Measurements from ENCODE around the gene RNF11. TPM values are rescaled to one million over a fixed set of nuclear protein-coding genes. Genes with fewer than 3 reads are reported as not detected.
A peak's percentile ranks its signal among the peaks of the same experiment; 100 is the strongest.

Gene RNF11
- polyA plus RNA-seq, 3 donors: 25.3 to 30.4 (median 28.4) TPM

- TF ChIP-seq, protein P1, sequence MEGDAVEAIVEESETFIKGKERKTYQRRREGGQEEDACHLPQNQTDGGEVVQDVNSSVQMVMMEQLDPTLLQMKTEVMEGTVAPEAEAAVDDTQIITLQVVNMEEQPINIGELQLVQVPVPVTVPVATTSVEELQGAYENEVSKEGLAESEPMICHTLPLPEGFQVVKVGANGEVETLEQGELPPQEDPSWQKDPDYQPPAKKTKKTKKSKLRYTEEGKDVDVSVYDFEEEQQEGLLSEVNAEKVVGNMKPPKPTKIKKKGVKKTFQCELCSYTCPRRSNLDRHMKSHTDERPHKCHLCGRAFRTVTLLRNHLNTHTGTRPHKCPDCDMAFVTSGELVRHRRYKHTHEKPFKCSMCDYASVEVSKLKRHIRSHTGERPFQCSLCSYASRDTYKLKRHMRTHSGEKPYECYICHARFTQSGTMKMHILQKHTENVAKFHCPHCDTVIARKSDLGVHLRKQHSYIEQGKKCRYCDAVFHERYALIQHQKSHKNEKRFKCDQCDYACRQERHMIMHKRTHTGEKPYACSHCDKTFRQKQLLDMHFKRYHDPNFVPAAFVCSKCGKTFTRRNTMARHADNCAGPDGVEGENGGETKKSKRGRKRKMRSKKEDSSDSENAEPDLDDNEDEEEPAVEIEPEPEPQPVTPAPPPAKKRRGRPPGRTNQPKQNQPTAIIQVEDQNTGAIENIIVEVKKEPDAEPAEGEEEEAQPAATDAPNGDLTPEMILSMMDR (IDR thresholded peaks at IDR 0.05): peak; percentile 91
- Mint-ChIP-seq H3K27ac (no peak overlapping the region), H3K9me3 (peaks cover 0 to 3% (median 0%) of the 10 kb centered on the region in 7 donors), H3K4me1 (no peaks in the 10 kb centered on the region), H3K4me3 (no peak overlapping the region), H3K27me3 (ENCODE audit: low read depth in 3 of 3) (peaks cover 0 to 2% (median 1%) of the 10 kb centered on the region in 3 donors), H3K36me3 (no peaks in the 10 kb centered on the region)
- Histone ChIP-seq H4K20me1 (ENCODE audit: insufficient read depth, low read length) (no peaks in the 10 kb centered on the region), H3K9me3 (replicated peaks in 1 of 2; ENCODE audit: control insufficient read depth in 1 of 2, insufficient read depth in 1 of 2, low read length in 2 of 2) (no peaks in the 10 kb centered on the region), H3K27ac (ENCODE audit: low read depth in 1 of 2, low read length in 2 of 2) (no peak overlapping the region), H3K36me3 (replicated peaks in 1 of 2; ENCODE audit: control insufficient read depth in 1 of 2, insufficient read depth in 2 of 2, low read length in 2 of 2) (no peaks in the 10 kb centered on the region), H2AFZ (ENCODE audit: insufficient read depth, low read depth, low read length, poor library complexity, severe bottlenecking) (no peak overlapping the region), H3K9ac (ENCODE audit: insufficient read depth, low read length, poor library complexity, severe bottlenecking) (no peak overlapping the region), H3K4me3 (replicated peaks in 1 of 3; ENCODE audit: low read depth in 2 of 3, low read length in 3 of 3) (no peak overlapping the region), H3K27me3 (ENCODE audit: control insufficient read depth in 2 of 2, insufficient read depth in 2 of 2, low read length in 2 of 2) (no peaks in the 10 kb centered on the region), H3K4me2 (replicated peaks; ENCODE audit: extremely low read depth, low read length, poor library complexity, severe bottlenecking) (no peak overlapping the region), H3K4me1 (ENCODE audit: control insufficient read depth in 1 of 2, insufficient read depth in 2 of 2, low read length in 2 of 2) (peaks cover 0 to 6% of the 10 kb centered on the region in 2 donors), H3K79me2 (ENCODE audit: insufficient read depth, low read length) (no peaks in the 10 kb centered on the region)
- peak; percentile 51 to 79 (median 68) for DNase-seq
- intact Hi-C loops (cut with micrococcal nuclease): loop anchor here (2.0 to 10.0 kb wide), 6 partner anchors 101 to 417 kb away; no protein-coding TSS in a partner anchor
- 80% methylated on average over 2 of the region's 2 CpGs for WGBS (ENCODE audit: insufficient coverage)
These were observed 46.5 kb upstream of the RNF11 start for GRCh38 chr1:51189421-51190073.

GRCh38 chr1:51190961-51191360 is 45.1 kb upstream of the RNF11 start:
- Histone ChIP-seq H3K4me1 (ENCODE audit: control insufficient read depth in 1 of 2, insufficient read depth in 2 of 2, low read length in 2 of 2) (peaks cover 0 to 6% of the 10 kb centered on the region in 2 donors), H4K20me1 (ENCODE audit: insufficient read depth, low read length) (no peaks in the 10 kb centered on the region), H3K9me3 (replicated peaks in 1 of 2; ENCODE audit: control insufficient read depth in 1 of 2, insufficient read depth in 1 of 2, low read length in 2 of 2) (no peaks in the 10 kb centered on the region), H3K4me3 (replicated peaks in 1 of 3; ENCODE audit: low read depth in 2 of 3, low read length in 3 of 3) (no peak overlapping the region), H3K4me2 (replicated peaks; ENCODE audit: extremely low read depth, low read length, poor library complexity, severe bottlenecking) (no peak overlapping the region), H3K27ac (ENCODE audit: low read depth in 1 of 2, low read length in 2 of 2) (no peak overlapping the region), H3K36me3 (replicated peaks in 1 of 2; ENCODE audit: control insufficient read depth in 1 of 2, insufficient read depth in 2 of 2, low read length in 2 of 2) (no peaks in the 10 kb centered on the region), H3K79me2 (ENCODE audit: insufficient read depth, low read length) (no peaks in the 10 kb centered on the region), H2AFZ (ENCODE audit: insufficient read depth, low read depth, low read length, poor library complexity, severe bottlenecking) (no peak overlapping the region), H3K9ac (ENCODE audit: insufficient read depth, low read length, poor library complexity, severe bottlenecking) (no peak overlapping the region), H3K27me3 (ENCODE audit: control insufficient read depth in 2 of 2, insufficient read depth in 2 of 2, low read length in 2 of 2) (no peaks in the 10 kb centered on the region)
- no peaks in the 10 kb centered on the region for H3K4me1 Mint-ChIP-seq
- H3K36me3 Mint-ChIP-seq: no peaks in the 10 kb centered on the region
- H3K27ac Mint-ChIP-seq: no peak overlapping the region
- peaks cover 0 to 3% (median 0%) of the 10 kb centered on the region in 7 donors for H3K9me3 Mint-ChIP-seq
- no CpG with 5 or more reads among the region's 1 CpG for WGBS (ENCODE audit: insufficient coverage)
- peak; percentile 15 to 56 (median 36) for DNase-seq
- peaks cover 0 to 3% (median 2%) of the 10 kb centered on the region in 3 donors for H3K27me3 Mint-ChIP-seq (ENCODE audit: low read depth in 3 of 3)
- intact Hi-C loops (cut with micrococcal nuclease): loop anchor here in 1 of 2 donors (2.0 to 5.0 kb wide), 2 partner anchors 102 to 106 kb away; no protein-coding TSS in a partner anchor
- TF ChIP-seq, protein P1 (IDR thresholded peaks at IDR 0.05): no peak
- no peak overlapping the region for H3K4me3 Mint-ChIP-seq
